Neural cell (in vitro differentiated cells): ENCODE data around the gene SMPDL3A.

ENCODE experiments used
- POLR2AphosphoS5 ChIP-seq: IDR thresholded peaks from 2 replicates; pipeline ENCODE4 v1.6.1; 2012
- TF ChIP-seq, protein P1 (sequence below): IDR thresholded peaks from 2 replicates; pipeline ENCODE4 v1.6.1; 2012; ENCODE audit warnings: borderline replicate concordance
- TF ChIP-seq, protein P2 (sequence below): fragments of 450-650 bp; IDR thresholded peaks from 2 replicates; pipeline ENCODE4 v1.5.1; 2014; ENCODE audit warnings: antibody characterized with exemption, mild to moderate bottlenecking, moderate library complexity; ENCODE audit not compliant: poor library complexity, severe bottlenecking

DNA sequence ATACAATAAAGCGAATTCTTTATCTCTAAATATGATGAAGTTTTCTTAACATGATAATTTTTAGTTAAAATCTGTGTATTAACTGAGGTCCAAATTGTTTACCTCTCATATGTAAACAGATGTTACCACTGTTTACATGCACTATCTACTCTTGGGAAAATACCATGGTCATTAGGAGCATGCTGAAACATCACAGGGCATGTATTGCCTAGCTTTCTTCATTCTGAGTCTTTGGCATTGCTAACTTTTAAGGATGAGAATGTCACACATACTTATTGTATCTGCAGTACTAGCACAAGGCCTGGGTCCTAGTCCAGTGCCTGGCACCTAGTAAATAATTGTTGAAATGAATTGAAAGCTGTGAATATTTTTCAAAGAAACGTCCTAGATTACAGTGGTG lies 20.6 kb downstream of the SMPDL3A start:
- TF ChIP-seq, protein P1, sequence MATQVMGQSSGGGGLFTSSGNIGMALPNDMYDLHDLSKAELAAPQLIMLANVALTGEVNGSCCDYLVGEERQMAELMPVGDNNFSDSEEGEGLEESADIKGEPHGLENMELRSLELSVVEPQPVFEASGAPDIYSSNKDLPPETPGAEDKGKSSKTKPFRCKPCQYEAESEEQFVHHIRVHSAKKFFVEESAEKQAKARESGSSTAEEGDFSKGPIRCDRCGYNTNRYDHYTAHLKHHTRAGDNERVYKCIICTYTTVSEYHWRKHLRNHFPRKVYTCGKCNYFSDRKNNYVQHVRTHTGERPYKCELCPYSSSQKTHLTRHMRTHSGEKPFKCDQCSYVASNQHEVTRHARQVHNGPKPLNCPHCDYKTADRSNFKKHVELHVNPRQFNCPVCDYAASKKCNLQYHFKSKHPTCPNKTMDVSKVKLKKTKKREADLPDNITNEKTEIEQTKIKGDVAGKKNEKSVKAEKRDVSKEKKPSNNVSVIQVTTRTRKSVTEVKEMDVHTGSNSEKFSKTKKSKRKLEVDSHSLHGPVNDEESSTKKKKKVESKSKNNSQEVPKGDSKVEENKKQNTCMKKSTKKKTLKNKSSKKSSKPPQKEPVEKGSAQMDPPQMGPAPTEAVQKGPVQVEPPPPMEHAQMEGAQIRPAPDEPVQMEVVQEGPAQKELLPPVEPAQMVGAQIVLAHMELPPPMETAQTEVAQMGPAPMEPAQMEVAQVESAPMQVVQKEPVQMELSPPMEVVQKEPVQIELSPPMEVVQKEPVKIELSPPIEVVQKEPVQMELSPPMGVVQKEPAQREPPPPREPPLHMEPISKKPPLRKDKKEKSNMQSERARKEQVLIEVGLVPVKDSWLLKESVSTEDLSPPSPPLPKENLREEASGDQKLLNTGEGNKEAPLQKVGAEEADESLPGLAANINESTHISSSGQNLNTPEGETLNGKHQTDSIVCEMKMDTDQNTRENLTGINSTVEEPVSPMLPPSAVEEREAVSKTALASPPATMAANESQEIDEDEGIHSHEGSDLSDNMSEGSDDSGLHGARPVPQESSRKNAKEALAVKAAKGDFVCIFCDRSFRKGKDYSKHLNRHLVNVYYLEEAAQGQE: no peak
- TF ChIP-seq POLR2AphosphoS5: no peak
- TF ChIP-seq, protein P2, sequence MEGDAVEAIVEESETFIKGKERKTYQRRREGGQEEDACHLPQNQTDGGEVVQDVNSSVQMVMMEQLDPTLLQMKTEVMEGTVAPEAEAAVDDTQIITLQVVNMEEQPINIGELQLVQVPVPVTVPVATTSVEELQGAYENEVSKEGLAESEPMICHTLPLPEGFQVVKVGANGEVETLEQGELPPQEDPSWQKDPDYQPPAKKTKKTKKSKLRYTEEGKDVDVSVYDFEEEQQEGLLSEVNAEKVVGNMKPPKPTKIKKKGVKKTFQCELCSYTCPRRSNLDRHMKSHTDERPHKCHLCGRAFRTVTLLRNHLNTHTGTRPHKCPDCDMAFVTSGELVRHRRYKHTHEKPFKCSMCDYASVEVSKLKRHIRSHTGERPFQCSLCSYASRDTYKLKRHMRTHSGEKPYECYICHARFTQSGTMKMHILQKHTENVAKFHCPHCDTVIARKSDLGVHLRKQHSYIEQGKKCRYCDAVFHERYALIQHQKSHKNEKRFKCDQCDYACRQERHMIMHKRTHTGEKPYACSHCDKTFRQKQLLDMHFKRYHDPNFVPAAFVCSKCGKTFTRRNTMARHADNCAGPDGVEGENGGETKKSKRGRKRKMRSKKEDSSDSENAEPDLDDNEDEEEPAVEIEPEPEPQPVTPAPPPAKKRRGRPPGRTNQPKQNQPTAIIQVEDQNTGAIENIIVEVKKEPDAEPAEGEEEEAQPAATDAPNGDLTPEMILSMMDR: no peak
